NCI-H1436 (cell line): Measurements from ENCODE around the gene UQCC5.

Experiments used
- DNase-seq: peaks from one replicate; lab custom pipeline; 2025; lab: John Stamatoyannopoulos, UW

The UQCC5 gene

DNA sequence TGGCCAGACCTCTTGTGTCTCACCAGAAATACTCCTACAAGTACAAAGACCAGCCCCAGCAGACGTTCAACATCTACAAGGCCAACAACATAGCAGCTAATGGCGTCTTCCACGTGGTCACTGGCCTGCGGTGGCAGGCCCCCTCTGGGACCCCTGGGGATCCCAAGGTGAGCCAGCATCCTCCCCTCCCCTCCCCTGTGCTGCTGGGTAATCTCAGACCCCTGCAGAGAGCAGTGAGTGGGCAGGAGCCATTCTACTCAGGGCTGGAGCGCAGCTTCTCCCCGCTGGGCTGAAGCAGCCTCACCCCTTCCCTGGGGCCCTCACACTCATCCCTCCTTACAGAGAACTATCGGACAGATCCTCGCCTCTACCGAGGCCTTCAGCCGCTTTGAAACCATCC lies 31.4 kb upstream of the UQCC5 start:
- DNase-seq, result no peak

DNA sequence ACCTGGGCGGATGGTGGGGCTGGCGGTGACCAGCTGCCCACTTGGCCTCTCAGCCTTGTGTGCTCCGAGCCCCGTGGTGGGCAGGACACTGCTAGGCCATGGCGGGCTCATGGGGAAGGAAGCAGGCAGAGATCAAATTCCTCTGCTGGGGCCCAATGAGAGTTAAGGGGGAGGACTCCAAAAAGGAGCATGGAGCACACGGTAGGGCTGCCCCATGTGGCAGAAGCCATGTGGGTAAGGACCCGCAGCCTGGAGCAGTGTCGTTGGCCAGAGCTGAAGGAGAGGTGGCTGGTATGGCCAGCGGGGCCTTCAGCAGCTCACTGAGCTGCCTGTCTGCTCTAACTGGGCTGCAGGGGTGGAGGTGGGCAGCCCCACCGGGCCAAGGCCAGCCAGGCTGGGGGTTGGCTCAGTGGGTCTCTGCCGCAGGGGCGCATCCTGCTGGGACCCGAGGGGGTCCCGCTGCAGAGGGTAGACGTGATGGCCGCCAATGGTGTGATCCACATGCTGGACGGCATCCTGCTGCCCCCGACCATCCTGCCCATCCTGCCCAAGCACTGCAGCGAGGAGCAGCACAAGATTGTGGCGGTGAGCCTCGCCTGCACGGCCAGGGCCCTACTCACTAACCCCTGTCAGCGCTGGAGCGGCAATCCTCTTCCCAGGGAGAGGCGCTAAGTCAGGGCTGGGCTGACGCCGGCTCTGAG lies 30.0 kb upstream of the UQCC5 start:
- DNase-seq, result no peak

DNA sequence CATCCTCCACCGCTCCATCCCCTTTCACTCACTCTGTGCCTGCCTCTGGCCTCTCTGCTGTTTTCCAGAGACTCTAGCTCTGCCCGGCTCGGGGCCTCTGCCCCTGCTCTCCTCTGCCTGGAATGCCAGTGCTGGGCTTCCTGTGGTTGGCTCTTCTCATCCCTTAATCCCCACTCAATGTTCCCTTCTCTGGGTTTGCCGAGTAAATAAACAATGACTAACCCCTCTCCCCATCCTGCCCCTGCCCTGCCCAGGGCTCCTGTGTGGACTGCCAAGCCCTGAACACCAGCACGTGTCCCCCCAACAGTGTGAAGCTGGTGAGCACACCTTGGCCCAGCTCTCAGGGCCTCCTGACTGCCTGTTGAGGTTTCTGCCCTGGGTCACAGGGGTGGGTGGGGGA lies 29.0 kb upstream of the UQCC5 start:
- DNase-seq, result no peak

DNA sequence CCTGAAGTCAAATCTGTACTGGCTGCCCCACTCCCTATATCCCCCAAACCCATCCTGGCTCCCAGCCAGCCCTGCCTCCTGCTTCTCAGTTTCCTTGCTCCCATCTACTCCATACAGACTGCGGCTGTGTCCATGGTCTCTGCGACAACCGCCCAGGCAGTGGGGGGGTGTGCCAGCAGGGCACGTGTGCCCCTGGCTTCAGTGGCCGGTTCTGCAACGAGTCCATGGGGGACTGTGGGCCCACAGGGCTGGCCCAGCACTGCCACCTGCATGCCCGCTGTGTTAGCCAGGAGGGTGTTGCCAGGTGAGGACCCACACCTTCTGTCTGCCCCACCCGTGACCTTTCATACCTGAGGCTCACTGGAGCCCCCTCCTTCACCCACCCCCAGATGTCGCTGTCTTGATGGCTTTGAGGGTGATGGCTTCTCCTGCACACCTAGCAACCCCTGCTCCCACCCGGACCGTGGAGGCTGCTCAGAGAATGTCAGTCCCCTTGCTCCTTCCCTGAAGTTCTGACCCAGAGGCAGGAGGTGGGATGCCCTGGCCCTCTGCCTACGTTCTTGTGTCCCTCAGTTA lies 26.6 kb upstream of the UQCC5 start:
- no peak for DNase-seq

DNA sequence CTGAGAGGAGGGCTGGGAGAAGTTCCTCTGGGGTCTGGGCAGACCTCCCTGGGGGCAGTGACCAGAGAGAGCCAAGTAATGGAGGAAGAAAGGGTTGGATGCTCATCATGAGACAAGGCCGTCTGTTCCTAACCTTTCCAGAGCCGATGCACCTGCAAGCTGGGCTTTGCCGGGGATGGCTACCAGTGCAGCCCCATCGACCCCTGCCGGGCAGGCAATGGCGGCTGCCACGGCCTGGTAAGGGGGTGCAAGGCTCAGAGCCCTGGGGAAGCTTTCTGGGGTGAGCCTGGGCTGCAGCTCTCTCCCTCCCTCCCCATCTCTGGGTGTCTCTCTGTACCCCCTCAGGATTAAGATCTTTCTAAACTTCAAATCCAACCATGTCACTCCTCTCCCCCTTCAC lies 24.9 kb upstream of the UQCC5 start:
- no peak for DNase-seq

DNA sequence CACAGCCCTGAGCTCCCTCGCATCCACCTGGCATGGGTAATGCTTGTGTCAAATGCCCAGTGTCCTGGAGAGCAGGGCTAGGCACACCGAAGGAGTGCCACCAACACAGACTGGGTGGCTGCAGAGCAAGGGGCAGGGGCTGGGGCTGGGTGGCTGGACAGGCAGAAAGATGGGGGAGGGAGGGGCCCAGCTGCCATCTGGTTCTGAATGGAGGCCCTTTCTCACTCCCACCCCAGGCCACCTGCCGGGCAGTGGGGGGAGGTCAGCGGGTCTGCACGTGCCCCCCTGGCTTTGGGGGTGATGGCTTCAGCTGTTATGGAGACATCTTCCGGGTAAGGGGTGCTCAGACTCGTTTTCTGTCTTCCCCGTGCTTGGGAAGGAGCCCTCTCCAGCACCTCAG lies 24.3 kb upstream of the UQCC5 start:
- DNase-seq, result no peak

DNA sequence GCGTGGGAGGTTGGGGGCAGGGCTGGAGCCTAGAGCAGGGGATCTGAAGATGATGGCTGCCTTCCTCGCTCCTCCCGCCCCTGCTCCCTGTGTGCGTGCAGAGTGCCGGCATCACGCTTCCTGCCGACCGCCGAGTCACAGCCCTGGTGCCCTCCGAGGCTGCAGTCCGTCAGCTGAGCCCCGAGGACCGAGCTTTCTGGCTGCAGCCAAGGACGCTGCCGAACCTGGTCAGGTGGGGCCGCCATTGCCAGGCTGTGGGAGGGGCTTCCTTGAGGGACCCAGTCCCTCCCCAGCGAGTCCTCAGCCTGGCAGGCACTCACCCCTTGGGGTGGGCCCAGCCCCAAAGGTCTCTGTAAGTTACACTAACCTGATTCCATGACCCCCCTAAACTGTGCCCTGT lies 23.7 kb upstream of the UQCC5 start:
- no peak for DNase-seq

DNA sequence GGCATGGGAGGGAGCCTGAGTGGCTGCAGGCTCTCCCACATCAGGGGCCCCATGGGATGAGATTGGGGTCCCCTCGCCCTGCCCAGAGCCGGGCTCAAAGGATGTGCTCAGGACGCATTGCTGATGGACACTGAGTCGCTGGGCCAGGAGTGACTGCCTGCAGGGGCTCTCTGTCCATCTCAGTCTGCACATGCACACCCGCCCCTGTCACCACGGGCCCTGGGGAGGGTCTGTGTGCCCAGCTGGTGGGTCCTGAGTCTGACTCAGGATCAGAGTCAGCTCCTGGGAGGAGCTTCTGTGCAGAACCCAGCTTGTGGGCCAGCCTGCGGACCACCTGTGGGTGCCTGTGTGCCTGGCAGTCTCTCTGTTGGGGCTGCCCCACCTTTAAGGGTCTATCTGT lies 23.1 kb upstream of the UQCC5 start:
- no peak for DNase-seq

DNA sequence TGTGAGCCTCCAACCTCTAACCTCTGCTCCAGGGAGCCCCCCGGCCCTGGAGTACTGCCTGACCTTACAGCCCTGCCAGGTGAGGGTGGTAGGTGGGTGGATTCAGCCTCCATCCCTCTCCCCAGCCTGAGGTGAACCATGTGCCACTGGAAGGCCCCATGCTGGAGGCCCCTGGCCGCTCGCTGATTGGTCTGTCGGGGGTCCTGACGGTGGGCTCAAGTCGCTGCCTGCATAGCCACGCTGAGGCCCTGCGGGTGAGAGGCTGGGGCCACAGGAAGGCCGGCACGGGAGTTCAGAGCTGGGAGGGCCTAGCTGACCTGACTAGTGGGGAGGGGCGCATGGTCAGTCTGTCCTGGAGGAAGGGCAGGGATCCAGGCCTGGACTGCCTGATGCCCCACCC lies 21.8 kb upstream of the UQCC5 start:
- no peak for DNase-seq

DNA sequence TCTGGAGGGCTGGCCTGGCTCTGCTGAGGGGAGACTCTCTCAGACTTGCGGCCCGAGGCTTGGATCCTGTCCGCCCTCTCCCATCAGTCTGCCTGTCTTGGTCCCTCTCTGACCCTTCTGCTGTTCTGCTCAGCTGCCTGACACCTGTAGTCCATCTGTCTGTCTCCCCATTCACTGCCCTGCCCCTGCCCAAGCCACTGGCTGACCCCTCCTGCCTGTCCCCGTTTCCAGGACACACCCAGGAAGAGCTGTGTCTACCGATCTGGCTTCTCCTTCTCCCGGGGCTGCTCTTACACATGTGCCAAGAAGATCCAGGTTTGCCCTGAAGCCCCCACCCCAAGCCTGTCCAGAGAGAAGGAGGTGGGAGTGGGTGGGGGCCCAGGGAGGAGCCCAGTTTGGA lies 21.2 kb upstream of the UQCC5 start:
- no peak for DNase-seq

DNA sequence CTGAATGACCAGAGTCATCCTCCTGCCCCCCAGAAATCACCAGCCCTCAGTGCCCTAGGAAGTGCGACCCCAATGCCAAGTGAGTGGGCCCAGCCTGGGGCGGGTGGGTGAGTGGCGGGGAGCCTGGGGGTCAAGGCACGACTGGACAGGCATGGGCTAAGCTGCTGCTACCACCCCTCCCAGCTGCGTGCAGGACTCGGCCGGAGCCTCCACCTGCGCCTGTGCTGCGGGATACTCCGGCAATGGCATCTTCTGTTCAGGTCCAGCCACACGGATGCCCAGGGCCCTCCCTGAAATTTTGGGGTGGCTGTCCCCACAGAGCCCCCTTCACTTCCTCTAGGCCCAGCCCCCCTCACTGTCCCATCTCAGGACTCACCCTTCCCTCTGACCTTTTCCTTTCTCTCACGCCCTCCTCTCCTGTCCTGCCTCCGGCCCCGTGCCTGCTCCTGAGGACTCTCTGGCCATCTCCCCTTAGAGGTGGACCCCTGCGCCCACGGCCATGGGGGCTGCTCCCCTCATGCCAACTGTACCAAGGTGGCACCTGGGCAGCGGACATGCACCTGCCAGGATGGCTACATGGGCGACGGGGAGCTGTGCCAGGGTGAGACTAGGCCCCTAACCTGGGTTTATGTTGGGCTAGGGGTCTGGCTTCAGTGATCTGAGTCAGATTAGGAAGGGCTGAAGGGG lies 19.8 kb upstream of the UQCC5 start:
- no peak for DNase-seq

DNA sequence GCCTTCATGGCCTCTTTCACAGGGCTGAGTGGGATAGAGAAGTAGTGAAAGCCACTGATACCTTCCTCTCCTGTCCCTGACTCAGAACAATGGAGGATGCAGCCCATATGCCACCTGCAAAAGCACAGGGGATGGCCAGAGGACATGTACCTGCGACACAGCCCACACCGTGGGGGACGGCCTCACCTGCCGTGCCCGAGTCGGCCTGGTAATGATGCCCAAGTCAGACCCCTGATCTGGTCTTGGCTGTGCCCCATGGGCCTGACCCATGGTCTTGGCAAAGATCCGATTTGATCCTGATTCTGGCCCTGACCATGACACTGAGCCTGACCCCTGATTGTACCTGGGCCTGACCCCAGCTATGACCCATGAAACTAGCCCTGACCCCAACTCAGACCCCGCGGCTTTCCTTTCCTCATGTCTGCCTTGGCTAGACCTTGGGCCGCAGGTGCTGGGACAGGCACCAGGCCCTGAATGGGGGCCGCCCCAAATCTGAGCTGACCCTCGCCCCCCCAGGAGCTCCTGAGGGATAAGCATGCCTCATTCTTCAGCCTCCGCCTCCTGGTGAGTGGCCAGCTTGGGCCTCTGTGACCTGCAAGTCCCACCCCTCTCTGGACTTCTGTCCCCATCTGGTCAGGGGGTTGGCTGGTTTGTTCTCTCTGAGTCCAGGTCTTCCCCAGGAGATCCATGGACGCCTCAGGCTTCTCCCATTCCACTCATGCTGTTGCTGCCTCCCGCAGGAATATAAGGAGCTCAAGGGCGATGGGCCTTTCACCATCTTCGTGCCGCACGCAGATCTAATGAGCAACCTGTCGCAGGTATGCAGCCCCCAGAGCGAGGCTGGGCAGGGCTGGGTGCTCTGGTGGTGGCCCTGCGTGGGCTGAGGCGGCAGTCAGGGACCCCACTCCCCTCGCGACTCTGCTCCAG lies 18.3 kb upstream of the UQCC5 start:
- no peak for DNase-seq

DNA sequence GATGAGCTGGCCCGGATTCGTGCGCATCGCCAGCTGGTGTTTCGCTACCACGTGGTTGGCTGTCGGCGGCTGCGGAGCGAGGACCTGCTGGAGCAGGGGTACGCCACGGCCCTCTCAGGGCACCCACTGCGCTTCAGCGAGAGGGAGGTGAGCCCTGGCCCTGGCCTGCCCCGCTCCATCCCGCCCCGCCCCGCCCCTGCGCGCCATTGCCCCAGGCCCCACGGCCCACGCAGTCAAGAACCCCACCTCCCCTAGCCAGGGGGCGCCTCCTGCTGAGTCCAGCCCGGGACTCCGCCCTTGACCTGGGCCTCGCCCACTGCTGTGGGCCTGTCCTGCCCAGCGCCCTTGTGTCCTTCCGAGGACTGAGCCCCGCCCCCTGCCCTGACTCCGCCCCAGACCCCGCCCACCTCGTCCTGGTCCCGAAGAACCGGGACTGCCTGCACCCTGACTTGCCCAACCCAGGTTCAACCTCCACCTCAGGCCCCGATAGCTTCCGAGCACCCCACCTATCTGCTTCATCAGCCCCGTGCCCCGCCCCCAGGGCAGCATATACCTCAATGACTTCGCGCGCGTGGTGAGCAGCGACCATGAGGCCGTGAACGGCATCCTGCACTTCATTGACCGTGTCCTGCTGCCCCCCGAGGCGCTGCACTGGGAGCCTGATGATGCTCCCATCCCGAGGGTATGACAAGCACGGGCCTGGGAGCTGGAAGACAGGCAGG lies 17.5 kb upstream of the UQCC5 start:
- DNase-seq, result no peak

DNA sequence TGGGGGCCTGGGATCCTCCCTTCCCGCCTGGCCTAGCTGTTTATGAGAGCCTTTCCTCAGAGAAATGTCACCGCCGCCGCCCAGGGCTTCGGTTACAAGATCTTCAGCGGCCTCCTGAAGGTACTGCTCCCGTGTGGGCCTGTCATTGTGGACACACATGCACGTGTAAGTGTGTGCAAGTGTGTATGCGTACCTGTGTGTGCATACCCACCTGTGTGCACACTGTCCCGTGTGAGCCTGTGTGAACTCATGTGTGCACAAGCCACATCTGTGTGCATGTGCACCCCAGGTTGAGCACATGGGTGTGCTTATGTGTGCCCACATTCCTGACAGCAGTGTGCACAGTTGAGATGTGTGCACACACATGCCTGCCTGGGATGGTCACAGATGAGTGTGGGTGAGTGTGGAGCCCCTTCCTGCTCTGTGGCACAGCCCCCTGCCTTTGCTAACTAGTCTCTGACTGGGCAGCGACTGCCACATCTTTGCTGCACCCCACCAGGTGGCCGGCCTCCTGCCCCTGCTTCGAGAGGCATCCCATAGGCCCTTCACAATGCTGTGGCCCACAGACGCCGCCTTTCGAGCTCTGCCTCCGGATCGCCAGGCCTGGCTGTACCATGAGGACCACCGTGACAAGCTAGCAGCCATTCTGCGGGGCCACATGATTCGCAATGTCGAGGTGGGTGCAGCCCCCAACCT lies 16.8 kb upstream of the UQCC5 start:
- no peak for DNase-seq

DNA sequence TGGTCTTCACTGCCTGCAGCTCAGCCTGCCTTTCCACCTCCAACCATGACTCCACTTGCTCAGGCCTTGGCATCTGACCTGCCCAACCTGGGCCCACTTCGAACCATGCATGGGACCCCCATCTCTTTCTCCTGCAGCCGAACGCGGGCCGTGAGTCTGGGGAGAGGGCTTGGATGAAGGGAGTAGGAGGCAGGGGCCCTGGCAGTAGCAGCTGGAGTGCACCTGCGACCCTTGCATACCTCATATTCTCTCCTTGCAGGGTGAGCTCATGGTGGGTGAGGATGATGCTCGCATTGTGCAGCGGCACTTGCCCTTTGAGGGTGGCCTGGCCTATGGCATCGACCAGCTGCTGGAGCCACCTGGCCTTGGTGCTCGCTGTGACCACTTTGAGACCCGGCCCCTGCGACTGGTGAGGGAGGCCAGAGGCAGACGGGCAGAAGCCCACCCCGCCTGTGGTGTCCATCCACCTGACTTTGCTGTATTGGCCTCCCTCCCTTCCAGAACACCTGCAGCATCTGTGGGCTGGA lies 16.2 kb upstream of the UQCC5 start:
- DNase-seq, result no peak

DNA sequence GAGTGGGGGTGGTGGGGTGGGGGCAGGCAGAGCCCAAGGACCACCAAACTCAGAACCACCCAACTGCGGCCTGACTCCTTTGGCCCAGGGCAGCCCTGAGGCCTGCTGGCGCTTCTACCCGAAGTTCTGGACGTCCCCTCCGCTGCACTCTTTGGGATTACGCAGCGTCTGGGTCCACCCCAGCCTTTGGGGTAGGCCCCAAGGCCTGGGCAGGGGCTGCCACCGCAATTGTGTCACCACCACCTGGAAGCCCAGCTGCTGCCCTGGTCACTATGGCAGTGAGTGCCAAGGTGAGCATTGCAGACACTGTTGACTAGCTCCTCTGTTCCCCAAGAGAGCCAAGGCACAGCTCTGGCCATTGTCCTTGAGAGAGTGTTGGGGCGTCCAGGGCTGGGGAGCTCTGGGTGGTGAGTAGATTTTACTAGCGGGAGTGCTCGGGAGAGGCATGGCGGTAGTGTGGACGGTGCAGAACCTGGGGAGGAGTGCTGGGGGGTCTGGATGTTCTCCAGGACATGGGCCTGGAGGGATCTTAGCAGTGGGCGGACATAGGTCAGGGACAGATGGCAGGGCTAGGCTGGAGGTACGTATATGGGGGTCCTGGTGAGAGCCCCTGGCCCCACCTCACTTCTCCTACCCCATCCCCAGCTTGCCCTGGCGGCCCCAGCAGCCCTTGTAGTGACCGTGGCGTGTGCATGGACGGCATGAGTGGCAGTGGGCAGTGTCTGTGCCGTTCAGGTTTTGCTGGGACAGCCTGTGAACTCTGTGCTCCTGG lies 15.5 kb upstream of the UQCC5 start:
- no peak for DNase-seq

DNA sequence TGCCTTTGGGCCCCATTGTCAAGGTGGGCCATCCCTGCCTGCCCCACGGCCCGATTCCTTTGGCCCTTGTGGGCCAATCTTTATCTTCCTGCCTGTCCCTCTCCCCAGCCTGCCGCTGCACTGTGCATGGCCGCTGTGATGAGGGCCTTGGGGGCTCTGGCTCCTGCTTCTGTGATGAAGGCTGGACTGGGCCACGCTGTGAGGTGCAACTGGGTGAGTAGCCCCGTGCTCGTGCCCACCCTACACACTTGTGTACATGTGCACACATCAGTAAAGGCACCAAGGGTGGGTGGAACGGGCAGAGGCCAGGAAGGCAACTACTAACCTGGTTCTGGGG lies 14.9 kb upstream of the UQCC5 start:
- no peak for DNase-seq

DNA sequence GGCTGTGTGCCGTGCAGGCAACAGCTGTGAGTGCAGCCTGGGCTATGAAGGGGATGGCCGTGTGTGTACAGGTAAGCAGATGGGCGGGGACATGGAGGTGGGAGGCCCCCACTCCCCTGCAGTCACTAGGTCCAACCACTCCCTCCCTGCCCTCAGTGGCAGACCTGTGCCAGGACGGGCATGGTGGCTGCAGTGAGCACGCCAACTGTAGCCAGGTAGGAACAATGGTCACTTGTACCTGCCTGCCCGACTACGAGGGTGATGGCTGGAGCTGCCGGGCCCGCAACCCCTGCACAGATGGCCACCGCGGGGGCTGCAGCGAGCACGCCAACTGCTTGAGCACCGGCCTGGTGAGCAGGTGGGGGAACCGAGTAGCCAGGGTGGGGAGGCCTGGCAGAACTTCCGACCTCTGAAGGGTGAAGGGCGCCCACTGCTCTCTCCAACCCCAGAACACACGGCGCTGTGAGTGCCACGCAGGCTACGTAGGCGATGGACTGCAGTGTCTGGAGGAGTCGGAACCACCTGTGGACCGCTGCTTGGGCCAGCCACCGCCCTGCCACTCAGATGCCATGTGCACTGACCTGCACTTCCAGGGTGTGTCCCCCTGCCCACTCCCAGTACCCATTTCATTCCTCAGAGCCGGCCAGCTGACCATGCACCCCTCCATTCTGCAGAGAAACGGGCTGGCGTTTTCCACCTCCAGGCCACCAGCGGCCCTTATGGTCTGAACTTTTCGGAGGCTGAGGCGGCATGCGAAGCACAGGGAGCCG lies 14.3 kb upstream of the UQCC5 start:
- DNase-seq, result no peak

DNA sequence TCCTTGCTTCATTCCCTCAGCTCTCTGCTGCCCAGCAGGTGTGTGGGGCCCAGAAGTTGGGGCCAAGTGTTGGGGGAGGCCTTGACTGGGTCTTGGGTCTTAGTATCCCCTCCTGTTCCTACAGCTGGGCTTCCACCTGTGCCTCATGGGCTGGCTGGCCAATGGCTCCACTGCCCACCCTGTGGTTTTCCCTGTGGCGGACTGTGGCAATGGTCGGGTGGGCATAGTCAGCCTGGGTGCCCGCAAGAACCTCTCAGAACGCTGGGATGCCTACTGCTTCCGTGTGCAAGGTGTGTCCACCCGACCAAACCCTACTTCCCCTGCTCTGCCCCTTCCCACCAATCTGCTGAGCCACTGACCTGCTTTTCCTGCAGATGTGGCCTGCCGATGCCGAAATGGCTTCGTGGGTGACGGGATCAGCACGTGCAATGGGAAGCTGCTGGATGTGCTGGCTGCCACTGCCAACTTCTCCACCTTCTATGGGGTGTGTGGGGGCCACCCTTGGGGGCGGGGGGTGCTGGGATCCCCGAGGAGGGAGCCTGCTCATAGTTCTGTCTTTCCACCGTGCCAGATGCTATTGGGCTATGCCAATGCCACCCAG lies 13.7 kb upstream of the UQCC5 start:
- no peak for DNase-seq
